ENCODE measurements around the gene CKM. TPM values are rescaled to one million over a fixed set of nuclear protein-coding genes. Genes with fewer than 3 reads are reported as not detected.
"Not testable (repeated sequence)": the region's sequence is repeated elsewhere in the genome, so short reads cannot be mapped to it uniquely, and the experiment has no call there.

CKM gene
- polyA plus RNA-seq, 1 donor = 4.9 TPM

- H3K4me1 ChIP-seq (ENCODE audit: control insufficient read depth, insufficient read depth, low read length) = no peaks in the 10 kb centered on the region
- no CpG with 5 or more reads among the region's 7 CpGs for WGBS (ENCODE audit: insufficient coverage, low lambda C conversion rate)
- no peak overlapping the region for H3K27ac ChIP-seq (ENCODE audit: low read length)
- peaks cover 35% of the 10 kb centered on the region for H3K36me3 ChIP-seq (ENCODE audit: control insufficient read depth, insufficient read depth, low read length)
- H3K27me3 ChIP-seq (ENCODE audit: control insufficient read depth, insufficient read depth, low read length) = no peaks in the 10 kb centered on the region
- H3K4me3 ChIP-seq (ENCODE audit: low read length) = no peak overlapping the region
- no peaks in the 10 kb centered on the region for H3K9me3 ChIP-seq (ENCODE audit: control insufficient read depth, low read depth, low read length)
- no peak for DNase-seq
Measured at GRCh38 chr19:45271735-45272108, 51.0 kb downstream of the CKM start.

- no peak overlapping the region for H3K4me3 ChIP-seq (ENCODE audit: low read length)
- WGBS (ENCODE audit: insufficient coverage, low lambda C conversion rate) = no CpG with 5 or more reads among the region's 21 CpGs
- no peaks in the 10 kb centered on the region for H3K27me3 ChIP-seq (ENCODE audit: control insufficient read depth, insufficient read depth, low read length)
- peaks cover 37% of the 10 kb centered on the region for H3K36me3 ChIP-seq (ENCODE audit: control insufficient read depth, insufficient read depth, low read length)
- no peak overlapping the region for H3K27ac ChIP-seq (ENCODE audit: low read length)
- H3K9me3 ChIP-seq (ENCODE audit: control insufficient read depth, low read depth, low read length) = no peaks in the 10 kb centered on the region
- no peak for DNase-seq
- no peaks in the 10 kb centered on the region for H3K4me1 ChIP-seq (ENCODE audit: control insufficient read depth, insufficient read depth, low read length)
Measured at GRCh38 chr19:45271098-45271734, 51.5 kb downstream of the CKM start.

DNA sequence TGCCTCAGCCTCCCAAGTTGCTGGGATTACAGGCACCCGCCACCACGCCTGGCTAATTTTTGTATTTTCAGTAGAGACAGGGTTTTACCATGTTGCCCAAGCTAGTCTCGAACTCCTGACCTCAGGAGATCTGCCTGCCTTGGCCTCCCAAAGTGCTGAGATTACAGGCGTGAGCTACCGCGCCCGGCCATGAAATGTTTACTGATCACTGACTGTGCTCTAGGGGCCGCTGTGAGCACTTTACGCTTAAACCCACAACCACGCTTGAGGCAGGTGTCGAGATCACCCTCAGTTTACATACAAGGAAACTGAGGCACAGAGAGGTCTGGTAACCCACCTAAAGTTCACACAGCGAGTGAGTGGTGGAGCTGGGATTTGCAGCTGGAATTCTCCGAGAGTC lies 52.7 kb downstream of the CKM start:
- DNase-seq; H3K9me3 ChIP-seq (ENCODE audit: control insufficient read depth, low read depth, low read length); H3K4me1 ChIP-seq (ENCODE audit: control insufficient read depth, insufficient read depth, low read length); H3K4me3 ChIP-seq (ENCODE audit: low read length); H3K27ac ChIP-seq (ENCODE audit: low read length); H3K27me3 ChIP-seq (ENCODE audit: control insufficient read depth, insufficient read depth, low read length): not testable (repeated sequence)
- no CpG with 5 or more reads among the region's 13 CpGs for WGBS (ENCODE audit: insufficient coverage, low lambda C conversion rate)
- H3K36me3 ChIP-seq (ENCODE audit: control insufficient read depth, insufficient read depth, low read length) = peaks cover 37% of the 10 kb centered on the region

GRCh38 chr19:45267296-45267695 lies 55.4 kb downstream of the CKM start:
- no CpG with 5 or more reads among the region's 12 CpGs for WGBS (ENCODE audit: insufficient coverage, low lambda C conversion rate)
- Histone ChIP-seq H3K27ac (ENCODE audit: low read length) (no peak overlapping the region), H3K4me3 (ENCODE audit: low read length) (no peak overlapping the region), H3K9me3 (ENCODE audit: control insufficient read depth, low read depth, low read length) (no peaks in the 10 kb centered on the region), H3K4me1 (ENCODE audit: control insufficient read depth, insufficient read depth, low read length) (no peaks in the 10 kb centered on the region), H3K27me3 (ENCODE audit: control insufficient read depth, insufficient read depth, low read length) (no peaks in the 10 kb centered on the region), H3K36me3 (ENCODE audit: control insufficient read depth, insufficient read depth, low read length) (peaks cover 29% of the 10 kb centered on the region)
- no peak for DNase-seq

DNA sequence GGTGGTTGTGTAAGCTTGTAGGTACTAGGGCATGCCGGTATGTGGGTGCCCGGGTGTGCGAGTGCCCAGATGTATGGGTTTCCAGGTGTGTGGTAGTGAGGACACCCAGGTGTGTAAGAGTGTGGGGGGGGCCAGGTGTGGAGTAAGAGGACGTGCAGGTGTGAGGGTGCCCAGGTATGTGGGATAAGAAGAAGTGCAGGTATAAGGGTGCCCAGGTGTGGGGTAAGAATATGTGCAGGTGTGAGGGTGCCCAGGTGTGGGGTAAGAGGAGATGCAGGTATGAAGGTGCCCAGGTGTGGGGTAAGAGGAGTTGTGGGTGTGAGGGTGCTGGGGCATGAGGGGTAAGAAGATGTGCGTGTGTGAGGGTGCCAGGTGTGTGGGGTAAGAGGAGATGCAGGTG lies 57.3 kb downstream of the CKM start:
- H3K4me1 ChIP-seq (ENCODE audit: control insufficient read depth, insufficient read depth, low read length) = no peaks in the 10 kb centered on the region
- H3K27ac ChIP-seq (ENCODE audit: low read length) = no peak overlapping the region
- H3K36me3 ChIP-seq (ENCODE audit: control insufficient read depth, insufficient read depth, low read length) = peaks cover 20% of the 10 kb centered on the region
- DNase-seq = no peak
- 100% methylated on average over 1 of the region's 5 CpGs for WGBS (ENCODE audit: insufficient coverage, low lambda C conversion rate)
- no peaks in the 10 kb centered on the region for H3K27me3 ChIP-seq (ENCODE audit: control insufficient read depth, insufficient read depth, low read length)
- no peaks in the 10 kb centered on the region for H3K9me3 ChIP-seq (ENCODE audit: control insufficient read depth, low read depth, low read length)
- H3K4me3 ChIP-seq (ENCODE audit: low read length) = no peak overlapping the region

DNA sequence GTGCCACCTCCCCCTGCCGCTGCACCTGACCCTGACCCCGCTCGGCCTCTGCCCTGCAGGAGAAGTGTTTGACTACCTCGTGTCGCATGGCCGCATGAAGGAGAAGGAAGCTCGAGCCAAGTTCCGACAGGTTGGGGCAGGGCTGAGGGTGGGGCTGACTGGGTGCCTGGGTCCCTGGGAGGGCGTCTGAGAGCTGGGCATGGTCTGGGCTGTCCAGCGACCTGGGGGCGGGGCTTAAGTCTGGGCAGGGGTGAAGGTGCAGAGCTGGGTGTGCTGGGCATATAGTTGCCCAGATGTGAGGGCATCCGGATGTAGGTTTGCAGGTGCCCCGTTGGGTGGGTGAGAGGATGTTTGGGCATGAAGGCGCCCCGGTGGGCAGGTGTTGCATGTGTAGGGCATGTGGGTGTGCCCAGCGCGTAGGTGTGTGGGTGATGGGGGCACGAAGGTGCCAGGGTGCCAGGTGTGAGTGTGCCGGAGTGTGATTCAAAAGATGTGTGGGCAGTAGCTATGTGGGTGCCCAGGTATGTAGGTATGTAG lies 57.8 kb downstream of the CKM start:
- no peak overlapping the region for H3K4me3 ChIP-seq (ENCODE audit: low read length)
- DNase-seq = no peak
- H3K27ac ChIP-seq (ENCODE audit: low read length) = no peak overlapping the region
- no CpG with 5 or more reads among the region's 19 CpGs for WGBS (ENCODE audit: insufficient coverage, low lambda C conversion rate)
- H3K36me3 ChIP-seq (ENCODE audit: control insufficient read depth, insufficient read depth, low read length) = peaks cover 20% of the 10 kb centered on the region
- H3K27me3 ChIP-seq (ENCODE audit: control insufficient read depth, insufficient read depth, low read length) = no peaks in the 10 kb centered on the region
- H3K4me1 ChIP-seq (ENCODE audit: control insufficient read depth, insufficient read depth, low read length) = no peaks in the 10 kb centered on the region
- H3K9me3 ChIP-seq (ENCODE audit: control insufficient read depth, low read depth, low read length) = no peaks in the 10 kb centered on the region

DNA sequence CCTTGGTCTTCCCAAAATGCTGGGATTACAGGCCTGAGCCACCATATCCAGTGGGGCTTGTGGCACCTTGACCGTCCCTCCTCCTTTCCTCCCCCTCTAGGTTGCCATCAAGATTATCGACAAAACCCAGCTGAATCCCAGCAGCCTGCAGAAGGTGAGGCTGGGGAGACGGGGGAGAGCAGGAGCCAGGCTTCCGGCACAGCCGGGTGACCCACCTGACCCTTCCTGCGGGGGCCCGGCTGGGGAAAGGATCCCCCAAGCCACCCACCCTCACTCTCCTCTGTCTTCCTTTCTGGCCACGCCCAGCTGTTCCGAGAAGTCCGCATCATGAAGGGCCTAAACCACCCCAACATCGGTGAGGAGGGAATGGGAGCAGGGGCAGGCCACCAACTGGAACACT lies 59.7 kb downstream of the CKM start:
- Histone ChIP-seq H3K27me3 (ENCODE audit: control insufficient read depth, insufficient read depth, low read length) (no peaks in the 10 kb centered on the region), H3K4me1 (ENCODE audit: control insufficient read depth, insufficient read depth, low read length) (no peaks in the 10 kb centered on the region), H3K9me3 (ENCODE audit: control insufficient read depth, low read depth, low read length) (no peaks in the 10 kb centered on the region), H3K27ac (ENCODE audit: low read length) (no peak overlapping the region), H3K4me3 (ENCODE audit: low read length) (no peak overlapping the region), H3K36me3 (ENCODE audit: control insufficient read depth, insufficient read depth, low read length) (peaks cover 14% of the 10 kb centered on the region)
- WGBS (ENCODE audit: insufficient coverage, low lambda C conversion rate) = no CpG with 5 or more reads among the region's 11 CpGs
- DNase-seq = no peak

DNA sequence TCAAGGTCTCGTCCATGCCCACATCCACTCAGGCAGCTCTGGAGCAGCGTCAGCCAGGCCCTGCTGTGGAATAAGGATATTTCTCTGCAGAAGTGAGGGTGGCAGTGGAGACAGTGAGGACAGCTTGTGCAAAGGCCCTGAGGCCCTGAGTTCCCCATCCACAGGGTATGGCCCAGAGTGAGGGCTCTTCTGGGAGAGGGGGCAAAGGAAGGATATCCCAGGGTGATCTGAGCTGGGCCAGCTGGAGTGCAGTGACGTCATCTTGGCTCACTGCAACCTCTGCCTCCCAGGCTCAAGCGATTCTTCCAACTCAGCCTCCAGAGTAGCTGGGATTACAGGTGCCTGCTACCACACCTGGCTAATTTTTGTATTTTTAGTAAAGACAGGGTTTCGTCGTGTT lies 60.1 kb downstream of the CKM start:
- peaks cover 14% of the 10 kb centered on the region for H3K36me3 ChIP-seq (ENCODE audit: control insufficient read depth, insufficient read depth, low read length)
- WGBS (ENCODE audit: insufficient coverage, low lambda C conversion rate) = no CpG with 5 or more reads among the region's 6 CpGs
- no peak overlapping the region for H3K27ac ChIP-seq (ENCODE audit: low read length)
- no peaks in the 10 kb centered on the region for H3K4me1 ChIP-seq (ENCODE audit: control insufficient read depth, insufficient read depth, low read length)
- H3K9me3 ChIP-seq (ENCODE audit: control insufficient read depth, low read depth, low read length) = no peaks in the 10 kb centered on the region
- no peaks in the 10 kb centered on the region for H3K27me3 ChIP-seq (ENCODE audit: control insufficient read depth, insufficient read depth, low read length)
- H3K4me3 ChIP-seq (ENCODE audit: low read length) = no peak overlapping the region
- no peak for DNase-seq

GRCh38 chr19:45258862-45259261 lies 63.8 kb downstream of the CKM start:
- Histone ChIP-seq H3K9me3 (ENCODE audit: control insufficient read depth, low read depth, low read length) (no peaks in the 10 kb centered on the region), H3K4me1 (ENCODE audit: control insufficient read depth, insufficient read depth, low read length) (no peaks in the 10 kb centered on the region), H3K27ac (ENCODE audit: low read length) (no peak overlapping the region), H3K36me3 (ENCODE audit: control insufficient read depth, insufficient read depth, low read length) (peaks cover 2% of the 10 kb centered on the region), H3K4me3 (ENCODE audit: low read length) (no peak overlapping the region), H3K27me3 (ENCODE audit: control insufficient read depth, insufficient read depth, low read length) (no peaks in the 10 kb centered on the region)
- no CpG with 5 or more reads among the region's 19 CpGs for WGBS (ENCODE audit: insufficient coverage, low lambda C conversion rate)
- no peak for DNase-seq

DNA sequence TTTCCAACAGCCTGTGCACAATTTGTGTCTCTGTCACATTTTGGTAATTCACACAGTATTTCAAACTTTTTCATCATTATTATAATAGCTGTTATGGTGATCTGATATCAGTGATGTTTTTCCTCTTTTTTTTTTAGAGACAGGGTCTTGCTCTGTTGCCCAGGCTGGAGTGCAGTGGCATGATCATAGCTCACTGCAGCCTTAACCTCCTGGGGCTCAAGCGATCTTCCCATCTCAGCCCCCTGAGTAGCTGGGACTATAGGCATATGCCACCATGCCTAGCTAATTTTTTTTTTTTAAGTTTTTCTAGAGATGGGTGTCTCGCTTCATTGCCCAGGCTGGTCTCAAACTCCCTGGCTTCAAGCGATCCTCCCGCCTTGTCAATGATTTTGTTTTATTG lies 65.8 kb downstream of the CKM start:
- 83% methylated on average over 1 of the region's 4 CpGs for WGBS (ENCODE audit: insufficient coverage, low lambda C conversion rate)

More for the DNA sequence above, 65.8 kb downstream of the CKM start:
- H3K4me1 ChIP-seq (ENCODE audit: control insufficient read depth, insufficient read depth, low read length) = no peaks in the 10 kb centered on the region
- no peaks in the 10 kb centered on the region for H3K9me3 ChIP-seq (ENCODE audit: control insufficient read depth, low read depth, low read length)
- H3K27me3 ChIP-seq (ENCODE audit: control insufficient read depth, insufficient read depth, low read length) = no peaks in the 10 kb centered on the region
- no peak for DNase-seq
- H3K4me3 ChIP-seq (ENCODE audit: low read length) = no peak overlapping the region
- no peaks in the 10 kb centered on the region for H3K36me3 ChIP-seq (ENCODE audit: control insufficient read depth, insufficient read depth, low read length)
- no peak overlapping the region for H3K27ac ChIP-seq (ENCODE audit: low read length)

Measured in large intestine (tissue), 3 donors.